GM20431 (cell line): ENCODE results near the gene SDR9C7.
"Not testable (repeated sequence)": the region's sequence is repeated elsewhere in the genome, so short reads cannot be mapped to it uniquely, and the experiment has no call there.

Source experiments
- in situ Hi-C: fragments of 300-500 bp; cut with MseI, MboI; formaldehyde crosslinking; loops from one replicate; pipeline ENCODE4 v1.15.0; 2020; ENCODE audit warnings: low sequenced_read_pairs; ENCODE audit not compliant: unreplicated experiment

SDR9C7 gene

GRCh38 chr12:56933826-56934625 is at the start of gene SDR9C7:
TSS of gene SDR9C7 (minus strand) at chr12:56934408. CDS start at chr12:56934261, 147 bp downstream.
- in situ Hi-C loops: no loop called here

- in situ Hi-C loops: no loop called here
Measured at GRCh38 chr12:56983386-56983785, 49.2 kb upstream of the SDR9C7 start.

GRCh38 chr12:56982578-56983236 is 48.5 kb upstream of the SDR9C7 start:
- in situ Hi-C loops: not testable (repeated sequence)

GRCh38 chr12:56980941-56981530 is 46.8 kb upstream of the SDR9C7 start:
- in situ Hi-C loops: no loop called here

- in situ Hi-C loops: no loop called here
Measured at GRCh38 chr12:56980268-56980667, 46.1 kb upstream of the SDR9C7 start.

GRCh38 chr12:56979628-56980027 is 45.4 kb upstream of the SDR9C7 start:
- in situ Hi-C loops: no loop called here

- in situ Hi-C loops: no loop called here
Measured at GRCh38 chr12:56978397-56979138, 44.4 kb upstream of the SDR9C7 start.

- in situ Hi-C loops: not testable (repeated sequence)
Measured at GRCh38 chr12:56977361-56977760, 43.2 kb upstream of the SDR9C7 start.

GRCh38 chr12:56974224-56974623 is 40.0 kb upstream of the SDR9C7 start:
- in situ Hi-C loops: not testable (repeated sequence)

GRCh38 chr12:56968910-56969309 is 34.7 kb upstream of the SDR9C7 start:
- in situ Hi-C loops: not testable (repeated sequence)

- in situ Hi-C loops: not testable (repeated sequence)
Measured at GRCh38 chr12:56965997-56966642, 31.9 kb upstream of the SDR9C7 start.

GRCh38 chr12:56965124-56965523 is 30.9 kb upstream of the SDR9C7 start:
- in situ Hi-C loops: not testable (repeated sequence)

- in situ Hi-C loops: not testable (repeated sequence)
Measured at GRCh38 chr12:56963557-56963956, 29.3 kb upstream of the SDR9C7 start.

GRCh38 chr12:56962247-56962646 is 28.0 kb upstream of the SDR9C7 start:
- in situ Hi-C loops: not testable (repeated sequence)

- in situ Hi-C loops: no loop called here
Measured at GRCh38 chr12:56958422-56958821, 24.2 kb upstream of the SDR9C7 start.

- in situ Hi-C loops: no loop called here
Measured at GRCh38 chr12:56957229-56958052, 23.2 kb upstream of the SDR9C7 start, which contains the start of gene RDH16. TSS of gene RDH16 (minus strand) at chr12:56957608. CDS start at chr12:56957462, 146 bp downstream.

GRCh38 chr12:56955631-56956256 is 21.5 kb upstream of the SDR9C7 start:
- in situ Hi-C loops: no loop called here

GRCh38 chr12:56954958-56955355 is 20.7 kb upstream of the SDR9C7 start:
- in situ Hi-C loops: no loop called here
